DMS 273 (cell line): ENCODE data around the gene ATR.

ENCODE experiments used
- DNase-seq: peaks from one replicate; lab custom pipeline; 2025; ENCODE audit not compliant: unreplicated experiment; lab: John Stamatoyannopoulos, UW

ATR gene

DNA sequence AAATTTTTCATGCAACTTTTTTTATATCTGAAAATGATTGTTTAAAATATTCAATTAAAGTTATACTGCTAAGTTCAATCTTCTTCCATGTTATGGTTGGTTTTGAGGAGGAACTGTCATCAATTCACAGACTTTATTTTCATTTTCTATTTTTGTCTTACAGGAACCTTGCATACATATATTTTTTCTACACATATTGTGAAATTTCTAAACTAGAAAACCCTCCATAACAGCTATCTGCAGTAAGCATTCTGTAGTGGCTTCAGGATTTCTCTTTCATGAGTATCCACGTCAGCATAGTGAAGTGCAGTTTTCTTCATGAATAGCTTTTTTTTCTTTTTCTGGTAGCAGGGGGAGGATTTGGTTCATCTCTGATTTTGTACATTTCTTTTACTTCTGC is 48.2 kb downstream of the ATR start:
- no peak for DNase-seq

DNA sequence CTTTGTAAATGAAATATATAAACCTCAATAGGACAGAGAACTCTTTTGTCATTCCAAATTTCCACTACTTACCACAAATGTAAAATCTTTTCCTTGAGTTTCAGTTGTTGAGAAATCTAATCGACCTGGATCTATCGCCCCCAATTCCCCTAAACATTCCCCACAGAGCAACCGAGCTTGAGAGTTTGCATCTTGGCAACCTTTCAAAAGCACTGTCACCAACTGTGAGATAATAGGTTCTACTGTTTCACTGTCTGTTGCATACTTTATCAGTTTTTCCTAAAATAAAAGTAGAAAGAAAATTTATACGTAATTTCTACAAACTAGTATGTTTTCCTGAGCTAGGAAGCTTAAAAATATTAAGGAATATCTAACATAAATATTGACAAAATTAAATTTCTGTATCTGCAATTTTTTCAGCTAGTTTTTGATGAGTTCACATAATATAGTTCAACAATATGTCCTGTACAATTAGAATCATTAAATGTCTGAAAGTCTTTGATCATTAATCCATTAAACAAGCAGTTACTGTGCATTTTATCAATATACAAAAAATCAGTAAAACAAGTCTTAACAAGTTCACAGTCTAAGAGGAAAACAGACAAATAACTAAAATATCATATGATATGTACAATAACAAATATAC is 54.5 kb downstream of the ATR start:
- DNase-seq, result peak; percentile 13

DNA sequence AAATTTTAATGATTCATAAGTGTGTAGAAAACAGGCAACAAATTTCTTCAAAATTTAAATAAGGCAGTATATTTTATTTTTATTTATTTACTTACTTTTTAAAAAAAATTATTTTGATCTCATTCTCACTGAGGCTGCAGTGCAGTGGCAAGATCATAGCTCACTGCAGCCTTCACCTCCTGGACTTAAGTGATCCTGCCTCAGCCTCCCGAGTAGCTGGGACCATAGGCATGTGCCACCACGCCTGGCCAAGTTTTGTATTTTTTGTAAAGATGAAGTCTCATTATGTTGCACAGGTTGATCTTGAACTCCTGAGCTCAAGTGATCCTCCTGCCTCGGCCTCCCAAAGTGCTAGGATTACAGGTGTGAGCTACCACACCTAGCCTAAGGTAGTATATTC is 69.5 kb downstream of the ATR start:
- no peak for DNase-seq

DNA sequence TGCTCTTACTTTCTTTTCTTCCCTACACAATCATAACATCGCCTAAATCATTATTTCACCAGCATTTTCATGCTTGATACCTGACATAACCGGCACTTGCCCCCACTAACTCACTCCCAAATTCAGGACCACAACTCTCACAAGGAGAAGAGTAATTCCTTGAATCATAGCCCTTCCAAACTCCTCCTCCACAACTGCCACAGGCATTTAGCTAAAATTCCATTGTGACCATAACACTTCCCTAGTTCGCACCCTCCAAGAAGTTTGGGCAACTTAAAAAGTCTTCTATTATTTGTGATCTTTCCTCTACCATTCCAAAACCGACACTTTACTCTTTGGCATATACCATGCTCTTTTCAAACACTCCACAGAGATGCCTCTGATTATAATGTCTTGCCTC is 71.3 kb downstream of the ATR start:
- DNase-seq, result no peak

DNA sequence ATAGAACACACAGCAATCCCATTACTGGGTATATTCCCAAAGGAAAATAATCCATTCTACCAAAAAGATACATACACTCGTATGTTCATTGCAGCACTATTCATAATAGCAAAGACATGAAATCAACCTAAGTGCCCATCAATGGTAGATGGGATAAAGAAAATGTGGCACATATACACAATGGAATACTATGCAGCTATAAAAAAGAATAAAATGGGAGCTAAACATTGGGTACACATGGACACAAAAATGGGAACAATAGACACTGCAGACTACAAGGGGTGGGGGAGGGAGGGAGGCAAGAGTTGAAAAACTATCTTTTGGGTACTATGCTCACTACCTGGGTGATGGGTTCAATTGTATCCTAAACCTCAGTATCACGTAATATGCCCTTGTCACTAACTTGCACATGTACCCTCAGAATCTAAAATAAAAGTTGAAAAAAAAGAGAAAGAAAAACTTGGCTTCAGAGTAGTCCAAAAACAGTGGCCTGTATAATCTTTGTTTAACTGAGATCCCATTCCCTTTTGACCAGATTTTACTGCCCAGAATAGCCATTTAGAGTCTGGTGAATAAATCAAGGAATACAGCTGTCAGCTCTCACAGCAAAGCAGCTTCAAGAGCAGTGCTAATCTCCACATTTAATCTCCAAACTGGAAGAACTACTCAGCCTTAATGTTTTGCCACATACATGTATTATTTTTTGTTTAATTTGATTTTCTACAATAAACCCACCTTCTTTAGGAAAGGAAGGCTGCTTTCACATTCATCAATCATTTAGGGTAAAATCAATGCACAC is 76.1 kb downstream of the ATR start:
- DNase-seq, result no peak

DNA sequence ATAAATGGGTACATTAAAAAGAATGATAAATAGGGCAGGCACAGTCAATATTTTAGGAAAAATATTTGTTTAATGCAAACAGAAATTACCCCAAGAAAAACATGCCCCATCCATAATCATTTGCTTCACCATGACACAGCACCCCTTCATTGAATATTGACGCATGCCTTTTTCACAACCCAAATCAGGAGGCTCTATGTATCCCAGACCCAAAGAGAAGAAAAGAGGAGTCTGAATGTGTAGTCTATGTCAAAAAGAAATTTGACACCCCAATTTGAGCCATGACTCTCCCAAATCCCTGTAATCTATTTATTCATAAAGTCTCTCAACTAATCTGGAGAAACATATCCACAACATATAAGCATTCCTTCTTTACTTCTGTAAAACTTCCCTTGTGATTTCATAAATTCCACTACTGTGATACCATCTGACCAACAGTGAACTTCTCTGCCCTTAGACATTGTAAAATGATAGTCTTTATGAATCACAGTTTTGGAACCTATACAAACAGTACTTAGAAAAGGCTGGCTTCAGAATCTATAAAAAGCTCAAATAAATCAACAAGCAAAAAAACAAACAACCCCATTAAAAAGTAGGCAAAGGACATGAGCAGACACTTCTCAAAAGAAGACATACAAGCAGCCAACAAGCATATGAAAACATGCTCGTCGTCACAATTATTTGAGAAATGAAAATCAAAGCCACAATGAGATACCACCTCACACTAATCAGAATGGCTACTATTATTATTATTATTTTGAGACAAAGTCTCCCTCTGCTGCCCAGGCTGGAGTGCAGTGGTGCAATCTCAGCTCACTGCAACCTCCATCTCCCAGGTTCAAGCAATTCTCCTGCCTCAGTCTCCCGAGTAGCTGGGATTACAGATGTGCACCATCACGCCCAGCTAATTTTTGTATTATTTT is 77.3 kb downstream of the ATR start:
- DNase-seq, result no peak

DNA sequence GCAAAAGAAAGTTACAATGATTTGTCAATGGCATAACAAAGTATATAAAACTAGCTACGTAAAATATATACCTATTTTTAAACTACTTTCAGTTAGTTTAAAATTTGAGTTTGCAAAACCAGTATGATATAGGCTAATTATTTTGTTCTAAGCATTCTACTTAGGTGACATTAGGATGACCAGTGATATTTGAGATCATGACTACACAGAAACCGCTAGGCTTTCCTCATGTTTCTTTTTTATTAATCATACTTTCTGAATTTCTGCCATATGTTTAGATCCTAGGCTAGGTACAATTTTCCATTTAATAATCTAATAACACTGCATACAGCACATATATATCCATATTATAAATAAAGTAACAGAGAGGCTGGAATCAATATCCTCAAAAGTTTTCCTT is 78.3 kb downstream of the ATR start:
- no peak for DNase-seq

DNA sequence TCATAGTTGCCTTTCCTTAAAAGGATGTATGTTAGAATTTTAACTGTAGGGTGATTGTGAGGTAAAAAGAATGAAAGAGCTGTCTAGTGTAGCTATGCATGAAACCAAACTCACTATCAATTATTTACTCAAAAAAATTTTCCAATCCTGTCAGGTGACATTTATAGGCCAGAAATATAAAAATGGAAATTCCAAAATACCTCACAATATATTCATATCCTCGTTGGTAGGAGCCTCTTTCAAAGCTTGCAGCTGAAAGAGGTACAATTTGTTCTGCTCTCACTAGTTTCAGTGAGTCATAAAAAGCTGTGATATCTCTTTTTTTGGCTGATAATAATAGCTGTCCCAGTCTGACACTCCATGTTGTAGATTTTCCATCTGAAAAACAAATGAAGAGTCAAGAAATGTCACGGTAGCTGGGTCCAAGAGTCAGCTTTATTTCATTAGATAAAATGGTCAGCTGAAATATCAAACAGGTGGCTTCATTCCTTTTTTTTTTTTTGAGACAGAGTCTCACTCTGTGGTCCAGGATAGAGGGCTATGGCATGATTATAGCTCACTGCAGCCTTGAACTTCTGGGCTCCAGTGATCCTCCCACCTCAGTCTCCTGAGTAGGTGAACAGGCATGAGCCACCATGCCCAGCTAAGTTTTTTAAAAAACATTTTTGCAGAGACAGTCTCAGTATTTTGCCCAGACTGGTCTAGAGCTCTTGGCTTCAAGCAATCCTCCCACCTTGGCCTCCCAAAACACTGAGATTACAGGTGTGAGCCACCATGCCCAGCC is 79.9 kb downstream of the ATR start:
- DNase-seq, result no peak

DNA sequence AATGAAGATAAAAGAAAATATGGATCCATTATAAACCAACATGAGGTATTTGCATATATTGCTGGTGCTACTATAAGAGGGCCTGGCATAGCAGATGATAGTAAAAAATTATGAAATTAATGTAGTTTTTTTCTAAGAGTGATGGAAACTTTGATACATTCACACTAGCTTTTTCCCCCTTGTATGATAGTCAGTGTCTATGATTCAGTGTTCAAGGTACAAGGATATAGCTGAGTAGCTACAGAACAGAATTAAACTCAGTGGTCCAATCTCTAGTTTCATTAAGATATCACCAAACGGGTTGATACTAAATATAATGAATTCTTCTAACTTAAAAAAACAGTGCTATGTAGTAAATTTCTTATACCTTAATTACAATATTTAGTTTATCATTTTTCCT is 80.8 kb downstream of the ATR start:
- no peak for DNase-seq

DNA sequence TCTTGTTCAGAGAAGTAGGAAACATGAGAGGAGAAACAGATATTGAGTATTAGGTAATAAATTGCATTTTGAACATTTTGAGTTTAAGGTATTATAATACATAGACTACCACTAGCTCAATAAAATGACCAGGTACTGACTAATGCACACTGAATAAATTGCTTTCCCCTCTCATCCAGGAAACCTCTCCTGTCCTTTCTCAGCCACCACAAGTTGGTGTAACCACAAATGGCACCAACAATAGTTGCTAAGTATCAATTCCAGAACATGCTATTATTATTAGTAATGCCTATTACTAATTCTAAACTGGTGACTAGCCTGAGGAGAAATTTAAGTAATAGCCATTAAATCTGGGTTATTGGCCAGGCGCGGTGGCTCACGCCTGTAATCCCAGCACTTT is 83.4 kb downstream of the ATR start:
- DNase-seq, result no peak

DNA sequence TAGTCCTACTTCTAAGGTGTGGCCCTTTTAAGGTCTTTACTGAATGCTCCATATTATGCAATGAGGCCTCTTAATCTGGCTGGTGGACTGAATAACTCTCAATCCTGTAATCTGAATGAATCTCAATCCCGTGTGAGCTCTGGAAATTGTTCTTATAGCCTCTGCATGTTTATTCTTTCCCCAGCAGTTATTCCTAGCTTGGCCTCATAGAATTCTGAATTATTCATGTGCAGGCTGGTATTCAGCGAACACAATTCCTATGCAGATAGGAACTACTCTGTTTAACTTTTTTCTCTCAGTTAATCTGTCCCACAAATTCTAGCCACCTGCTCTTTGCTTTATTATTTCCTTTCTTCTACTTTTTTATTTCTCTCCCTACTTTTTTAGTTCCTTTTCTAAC is 86.3 kb downstream of the ATR start:
- DNase-seq, result no peak

DNA sequence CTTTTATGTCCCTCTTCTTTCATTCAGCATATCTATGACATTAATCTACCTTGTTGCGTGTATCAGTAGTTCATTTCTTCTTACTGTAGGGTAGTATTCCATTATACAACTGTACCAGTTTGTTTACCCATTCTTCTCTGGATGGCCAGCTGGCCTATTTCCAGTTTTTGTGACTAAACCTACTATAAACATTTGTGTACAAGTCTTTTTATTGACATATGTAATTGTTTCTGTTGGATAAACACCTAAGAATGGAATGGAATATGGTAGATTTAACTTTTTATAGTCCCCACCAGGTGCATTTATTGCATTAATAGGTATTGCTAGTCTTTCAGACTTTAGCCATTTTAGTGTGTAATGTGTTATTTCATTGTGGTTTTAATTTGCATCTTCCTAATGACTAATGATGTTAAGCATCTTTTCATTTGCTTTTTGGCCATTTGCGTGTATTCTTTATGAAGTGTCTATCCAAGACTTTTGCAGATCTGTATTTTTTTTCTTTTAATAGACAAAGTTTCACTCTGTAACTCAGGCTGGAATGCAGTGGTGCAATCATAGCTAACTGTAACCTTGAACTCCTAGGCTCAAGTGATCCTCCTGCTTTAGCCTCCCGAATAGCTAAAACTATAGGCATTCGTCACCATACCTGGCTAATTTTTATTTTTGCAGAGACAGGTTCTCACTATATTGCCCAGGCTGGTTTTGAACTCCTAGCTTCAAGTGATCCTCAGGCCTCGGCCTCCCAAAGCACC is 88.8 kb downstream of the ATR start:
- no peak for DNase-seq

DNA sequence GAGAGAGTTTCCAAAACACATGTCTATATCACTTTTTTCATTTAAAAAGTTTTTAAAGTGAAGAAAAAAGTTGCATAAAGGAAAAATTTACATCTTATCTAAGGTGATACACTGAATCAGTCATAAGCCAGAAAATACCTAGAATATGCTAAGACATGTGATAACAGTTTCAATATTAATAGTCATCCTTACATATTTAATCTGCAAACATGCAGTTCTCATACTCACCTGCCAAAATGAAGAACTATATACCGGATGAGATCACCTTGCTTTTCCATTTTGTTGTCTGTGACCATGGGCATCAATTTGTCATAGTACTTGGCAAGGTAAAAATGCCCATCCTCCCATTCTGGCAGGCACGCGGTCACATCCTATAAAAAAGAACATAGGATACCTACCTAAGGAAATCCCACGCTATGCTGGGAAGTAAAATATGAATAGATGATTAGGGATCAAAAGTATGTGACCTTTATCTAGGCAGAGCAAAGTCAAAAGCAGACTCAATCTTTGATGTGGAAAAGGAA is 93.6 kb downstream of the ATR start:
- no peak for DNase-seq

DNA sequence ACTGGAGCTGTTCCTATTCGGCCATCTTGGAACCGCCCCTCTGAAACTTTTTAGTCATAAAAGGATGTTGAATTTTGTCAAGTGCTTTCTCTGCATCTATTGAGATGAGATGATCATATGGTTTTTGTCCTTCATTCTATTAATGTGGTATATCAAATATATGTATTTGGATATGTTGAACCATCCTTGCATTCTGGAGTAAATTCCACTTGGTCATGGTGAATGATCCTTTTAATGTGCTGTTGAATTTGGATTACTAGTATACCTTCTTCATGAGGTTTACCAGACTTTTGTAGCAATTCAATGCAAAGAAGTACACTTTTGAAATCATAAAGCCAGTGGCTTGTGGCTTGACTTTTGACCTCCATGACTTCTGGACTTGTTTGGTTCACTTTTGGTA is 97.3 kb downstream of the ATR start:
- DNase-seq, result peak; percentile 6

DNA sequence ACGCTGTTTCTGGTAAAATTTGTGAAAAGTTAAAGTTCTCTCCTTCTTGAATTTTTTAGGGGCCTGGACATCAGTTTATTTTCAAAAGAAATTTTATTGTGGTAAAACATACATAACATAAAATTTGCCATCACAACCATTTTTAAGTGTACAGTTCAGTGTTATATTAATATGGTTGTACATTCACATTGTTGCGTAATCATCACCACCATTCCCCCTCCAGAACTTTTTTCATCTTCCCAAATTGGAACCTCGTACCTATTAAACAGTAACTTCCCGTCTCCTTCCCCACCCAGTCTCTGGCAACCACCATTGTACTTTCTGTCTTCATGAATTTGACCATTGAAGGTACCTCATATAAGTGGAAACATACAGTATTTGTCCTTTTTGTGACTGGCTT is 107.7 kb downstream of the ATR start:
- DNase-seq, result no peak

DNA sequence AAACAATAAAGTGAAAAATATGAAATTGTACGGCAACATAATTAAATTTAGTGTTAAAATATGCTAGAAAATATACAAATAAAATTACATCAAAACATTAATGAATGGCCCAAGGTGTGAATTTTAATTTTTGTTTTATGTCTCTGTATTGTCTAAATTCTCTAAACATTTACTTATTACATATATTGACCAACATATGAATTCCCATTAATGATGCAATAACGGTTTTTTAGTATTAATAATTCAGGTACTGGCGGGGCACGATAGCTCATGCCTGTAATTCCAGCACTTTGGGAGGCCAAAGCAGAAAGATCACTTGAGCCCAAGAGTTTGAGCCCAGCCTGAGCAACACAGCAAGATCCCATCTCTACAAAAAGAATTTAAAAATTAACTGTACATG is 110.1 kb downstream of the ATR start:
- no peak for DNase-seq

DNA sequence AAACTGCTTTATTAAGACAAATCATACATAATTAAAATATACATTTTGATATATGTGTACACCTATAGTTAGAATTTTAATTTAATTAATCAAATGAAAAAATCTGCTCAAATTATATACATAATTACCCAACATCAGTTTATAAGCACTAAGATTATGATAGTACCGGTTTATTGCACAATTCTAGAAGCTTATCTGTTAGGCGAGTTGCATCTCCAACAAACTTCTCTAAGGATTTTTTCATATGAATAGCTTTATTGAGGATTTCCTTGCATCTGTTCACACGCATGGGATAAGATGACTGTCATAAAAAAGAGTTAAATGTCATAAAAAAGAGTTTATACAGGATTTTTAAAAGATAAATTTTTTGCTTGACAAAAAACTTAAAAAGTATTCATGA is 110.8 kb downstream of the ATR start:
- DNase-seq, result no peak

DNA sequence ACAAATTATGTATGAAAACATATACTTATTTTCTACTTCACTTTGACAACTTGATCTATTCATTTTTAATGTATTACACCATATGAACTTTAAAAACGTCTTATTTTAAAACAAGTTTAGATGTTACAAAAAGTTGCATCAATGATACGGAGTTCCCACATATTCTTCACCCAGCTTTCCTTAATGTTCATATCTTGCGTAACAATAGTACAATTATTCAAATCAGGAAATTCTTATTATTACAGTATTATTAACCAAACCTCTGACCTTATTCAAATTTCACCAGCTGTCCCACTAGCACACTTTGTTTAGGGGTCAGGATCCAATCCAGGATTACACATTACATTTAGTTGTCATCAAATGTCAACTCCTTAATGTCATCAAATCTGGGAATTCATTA is 117.8 kb downstream of the ATR start:
- no peak for DNase-seq

DNA sequence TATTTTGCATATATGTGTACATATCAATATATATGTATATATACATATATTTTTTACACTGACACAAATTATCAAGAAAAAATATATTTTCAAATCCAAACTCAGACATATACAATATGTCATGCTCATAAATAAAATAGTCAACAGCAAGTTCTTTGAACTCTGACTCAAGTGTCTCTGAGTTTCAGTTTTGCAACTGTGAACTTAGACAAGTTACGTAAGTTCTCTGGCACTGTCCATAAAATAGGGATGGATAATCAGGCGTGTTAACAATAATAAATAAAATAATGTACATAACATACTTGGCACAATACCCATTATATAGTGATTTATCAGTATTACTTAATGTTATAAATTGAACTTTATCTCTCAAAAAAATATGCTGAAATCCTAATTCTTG is 118.6 kb downstream of the ATR start:
- no peak for DNase-seq

DNA sequence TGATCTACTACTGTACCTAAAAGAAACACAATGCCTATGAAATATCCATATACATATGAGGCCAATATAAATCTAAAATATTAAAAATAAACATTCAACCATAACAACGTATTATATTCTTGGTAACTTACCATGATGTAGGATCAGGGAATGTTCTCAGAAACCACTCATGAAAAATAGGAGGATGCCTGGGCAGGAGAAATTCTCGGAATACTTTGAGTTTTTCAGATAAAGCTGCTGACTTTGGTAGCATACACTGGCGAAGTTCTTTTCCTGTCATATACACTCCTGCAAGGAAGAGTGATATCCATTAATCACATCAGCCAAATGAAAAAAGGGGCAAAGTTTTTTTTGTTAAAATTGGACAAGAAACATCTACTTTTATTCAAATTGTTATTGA is 119.4 kb downstream of the ATR start:
- DNase-seq, result no peak
